GM23338 (cell line): Measurements from ENCODE around the gene CPSF7. TPM values are rescaled to one million over a fixed set of nuclear protein-coding genes. Genes with fewer than 3 reads are reported as not detected.

Source experiments
- ATAC-seq: fragments of 200-7000 bp; cut with Tn5 transposase; 3 replicates; pipeline ENCODE4 v1.9.1; 2020
- DNase-seq: peaks from one replicate; pipeline ENCODE4 v3.0.0-alpha.2; 2015; ENCODE audit warnings: low spot score
- H2AFZ ChIP-seq: fragments of 200-600 bp; sonication (generic); 2 replicates; pipeline ENCODE4 v1.8.0; 2016; ENCODE audit warnings: antibody characterized with exemption, mild to moderate bottlenecking, moderate library complexity
- H3F3A ChIP-seq: fragments of 200-600 bp; sonication (generic); replicated peaks from 2 replicates; pipeline ENCODE4 v1.8.0; 2017; ENCODE audit warnings: antibody characterized with exemption, mixed run types, low read depth
- H3K27ac ChIP-seq: fragments of 200-600 bp; sonication (generic); 2 replicates; pipeline ENCODE4 v1.6.1; 2016; ENCODE audit warnings: low read depth
- H3K27me3 ChIP-seq: fragments of 200-600 bp; sonication (generic); 2 replicates; pipeline ENCODE4 v1.8.0; 2016; ENCODE audit warnings: mild to moderate bottlenecking, mixed run types, moderate library complexity; ENCODE audit not compliant: insufficient read depth
- H3K36me3 ChIP-seq: fragments of 200-600 bp; sonication (generic); 2 replicates; pipeline ENCODE4 v1.8.0; 2016; ENCODE audit warnings: mild to moderate bottlenecking; ENCODE audit not compliant: insufficient read depth
- H3K4me1 ChIP-seq: fragments of 200-600 bp; sonication (generic); 2 replicates; pipeline ENCODE4 v1.8.0; 2016; ENCODE audit warnings: mild to moderate bottlenecking, moderate library complexity; ENCODE audit not compliant: insufficient read depth
- H3K4me2 ChIP-seq: fragments of 200-600 bp; sonication (generic); 2 replicates; pipeline ENCODE4 v1.7.1; 2017; ENCODE audit warnings: mixed run types
- H3K4me3 ChIP-seq: fragments of 200-600 bp; sonication (generic); 2 replicates; pipeline ENCODE4 v1.6.1; 2016; ENCODE audit warnings: mixed run types
- H3K79me2 ChIP-seq: fragments of 200-600 bp; sonication (generic); replicated peaks from 2 replicates; pipeline ENCODE4 v1.8.0; 2017; ENCODE audit warnings: mild to moderate bottlenecking; ENCODE audit not compliant: insufficient read depth
- H3K9me2 ChIP-seq: fragments of 200-600 bp; sonication (generic); 2 replicates; pipeline ENCODE4 v1.8.0; 2017; ENCODE audit not compliant: insufficient read depth
- H4K20me1 ChIP-seq: fragments of 200-600 bp; sonication (generic); replicated peaks from 2 replicates; pipeline ENCODE4 v1.8.0; 2017; ENCODE audit warnings: mild to moderate bottlenecking; ENCODE audit not compliant: insufficient read depth
- H3K27ac Mint-ChIP-seq: 2 replicates; pipeline ENCODE4 v1.8.0; 2020; ENCODE audit warnings: inconsistent platforms, mild to moderate bottlenecking, moderate library complexity, mixed read lengths
- H3K27me3 Mint-ChIP-seq: 3 replicates; pipeline ENCODE4 v1.8.0; 2022; ENCODE audit warnings: low read depth, mild to moderate bottlenecking, moderate library complexity, mixed read lengths, inconsistent platforms; ENCODE audit not compliant: insufficient read depth, poor library complexity
- H3K36me3 Mint-ChIP-seq: 3 replicates; pipeline ENCODE4 v1.8.0; 2021; ENCODE audit warnings: low read depth, mild to moderate bottlenecking, inconsistent platforms, moderate library complexity, mixed read lengths
- H3K4me1 Mint-ChIP-seq: 3 replicates; pipeline ENCODE4 v1.8.0; 2020; ENCODE audit warnings: mild to moderate bottlenecking, inconsistent platforms, mixed read lengths
- H3K4me3 Mint-ChIP-seq: 3 replicates; pipeline ENCODE4 v1.8.0; 2021; ENCODE audit warnings: moderate library complexity, mild to moderate bottlenecking, inconsistent platforms, mixed read lengths
- H3K9me3 Mint-ChIP-seq: 3 replicates; pipeline ENCODE4 v1.8.0; 2020; ENCODE audit warnings: moderate library complexity, mild to moderate bottlenecking, inconsistent platforms, mixed read lengths
- EZH2 ChIP-seq: fragments of 200-600 bp; sonication (generic); IDR thresholded peaks from one replicate; pipeline ENCODE4 v1.8.0; 2017; ENCODE audit warnings: antibody characterized with exemption, mild to moderate bottlenecking, low read depth; ENCODE audit not compliant: unreplicated experiment
- EZH2phosphoT487 ChIP-seq: fragments of 200-600 bp; sonication (generic); IDR thresholded peaks from one replicate; pipeline ENCODE4 v1.8.1; 2018; ENCODE audit warnings: antibody characterized with exemption; ENCODE audit not compliant: unreplicated experiment
- JUNB ChIP-seq: IDR thresholded peaks from one replicate; pipeline ENCODE4 v1.6.1; 2016; ENCODE audit warnings: antibody characterized with exemption; ENCODE audit not compliant: unreplicated experiment
- ZNF114 ChIP-seq: fragments of 250-450 bp; sonication (Bioruptor Pico); IDR thresholded peaks from 2 replicates; pipeline ENCODE4 v1.5.0; 2020; ENCODE audit warnings: mild to moderate bottlenecking, moderate library complexity
- polyA plus RNA-seq: library from polyadenylated mRNA; unstranded; fragments of >200 nt; fragmentation: Nextera tagmentation; extraction: Ambion mirVana; gene quantifications from 2 replicates; pipeline ENCODE4 v1.2.1, GENCODE V29; 2016
- small RNA-seq: library from RNA; depleted of rRNA; stranded (forward); fragments of <200 nt; gene quantifications from one replicate; pipeline ENCODE3, GENCODE V24; 2014; ENCODE audit warnings: low replicate concordance
- total RNA-seq: library from RNA; depleted of rRNA; stranded (reverse); fragments of >200 nt; shearing (Covaris generic); gene quantifications from 2 replicates; pipeline ENCODE4 v1.2.3, GENCODE V29; 2014; rRNA removed
- TF ChIP-seq, protein P1 (sequence below): IDR thresholded peaks from one replicate; pipeline ENCODE4 v1.6.1; 2018; ENCODE audit warnings: antibody characterized with exemption; ENCODE audit not compliant: unreplicated experiment

The CPSF7 gene
- total and polyA plus RNA-seq, 2 experiments from 2014 or later, result 27.4 to 60.6 TPM

DNA sequence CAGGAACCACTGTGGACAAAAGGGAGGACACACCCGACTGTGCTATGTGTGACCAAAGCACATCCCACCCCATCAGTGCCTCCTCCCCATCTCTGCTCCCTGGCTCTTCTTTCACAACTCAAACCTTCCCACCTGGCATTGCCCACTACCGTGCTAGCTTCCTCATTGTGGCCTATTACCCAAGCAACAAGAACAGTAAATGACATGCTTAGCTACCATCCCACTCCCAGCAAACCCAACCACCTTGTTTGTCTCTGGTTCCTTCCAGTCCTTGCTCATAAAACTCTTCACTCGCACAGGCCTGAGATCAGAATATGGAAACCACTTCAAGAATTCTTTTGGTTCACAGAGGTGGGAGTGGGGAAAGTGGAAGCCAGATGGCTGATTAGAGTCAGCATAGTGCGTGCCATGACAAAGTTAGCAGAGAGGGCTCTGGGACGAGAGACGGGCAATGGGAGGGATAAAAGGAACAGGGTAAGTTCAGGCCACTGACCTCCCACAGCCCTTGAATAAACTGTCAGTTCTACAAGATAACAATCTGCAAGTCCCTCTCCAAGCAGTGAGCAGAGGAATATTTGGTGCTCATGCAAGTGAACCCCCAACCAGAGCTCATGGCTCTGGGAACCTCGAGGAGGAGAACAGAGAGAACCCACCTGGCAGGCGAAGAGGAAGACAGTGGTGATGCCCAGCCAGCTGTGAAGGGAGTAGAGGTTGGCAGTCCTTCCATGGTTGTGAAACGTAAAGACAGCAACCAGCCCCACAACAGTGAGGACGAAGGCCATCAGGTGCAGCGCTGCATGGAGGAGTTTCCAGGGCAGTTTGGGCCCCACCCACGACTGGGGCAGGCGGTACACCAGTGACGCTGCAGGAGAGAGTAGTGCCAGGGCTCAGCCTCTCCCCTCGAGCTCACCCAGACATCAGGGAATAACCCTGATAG lies 76.4 kb downstream of the CPSF7 start:
- H4K20me1 ChIP-seq, result no peaks in the 10 kb centered on the region
- no peak overlapping the region for H3K4me2 ChIP-seq
- H3F3A ChIP-seq, result no peaks in the 10 kb centered on the region
- no peaks in the 10 kb centered on the region for H3K36me3 ChIP-seq
- Mint-ChIP-seq H3K9me3 (no peaks in the 10 kb centered on the region), H3K4me1 (no peaks in the 10 kb centered on the region), H3K27ac (peak overlapping the region; percentile 59; the same call in 1 of the 2 replicates), H3K36me3 (peaks cover 17% of the 10 kb centered on the region), H3K27me3 (peaks cover 2% of the 10 kb centered on the region), H3K4me3 (no peak overlapping the region)
- no peak overlapping the region for H3K27ac ChIP-seq
- no peak overlapping the region for H3K4me3 ChIP-seq
- TF ChIP-seq JUNB (no peak), ZNF114 (CRISPR knock-in tag) (no peak), EZH2 (no peak), EZH2phosphoT487 (no peak)
- TF ChIP-seq, protein P1, sequence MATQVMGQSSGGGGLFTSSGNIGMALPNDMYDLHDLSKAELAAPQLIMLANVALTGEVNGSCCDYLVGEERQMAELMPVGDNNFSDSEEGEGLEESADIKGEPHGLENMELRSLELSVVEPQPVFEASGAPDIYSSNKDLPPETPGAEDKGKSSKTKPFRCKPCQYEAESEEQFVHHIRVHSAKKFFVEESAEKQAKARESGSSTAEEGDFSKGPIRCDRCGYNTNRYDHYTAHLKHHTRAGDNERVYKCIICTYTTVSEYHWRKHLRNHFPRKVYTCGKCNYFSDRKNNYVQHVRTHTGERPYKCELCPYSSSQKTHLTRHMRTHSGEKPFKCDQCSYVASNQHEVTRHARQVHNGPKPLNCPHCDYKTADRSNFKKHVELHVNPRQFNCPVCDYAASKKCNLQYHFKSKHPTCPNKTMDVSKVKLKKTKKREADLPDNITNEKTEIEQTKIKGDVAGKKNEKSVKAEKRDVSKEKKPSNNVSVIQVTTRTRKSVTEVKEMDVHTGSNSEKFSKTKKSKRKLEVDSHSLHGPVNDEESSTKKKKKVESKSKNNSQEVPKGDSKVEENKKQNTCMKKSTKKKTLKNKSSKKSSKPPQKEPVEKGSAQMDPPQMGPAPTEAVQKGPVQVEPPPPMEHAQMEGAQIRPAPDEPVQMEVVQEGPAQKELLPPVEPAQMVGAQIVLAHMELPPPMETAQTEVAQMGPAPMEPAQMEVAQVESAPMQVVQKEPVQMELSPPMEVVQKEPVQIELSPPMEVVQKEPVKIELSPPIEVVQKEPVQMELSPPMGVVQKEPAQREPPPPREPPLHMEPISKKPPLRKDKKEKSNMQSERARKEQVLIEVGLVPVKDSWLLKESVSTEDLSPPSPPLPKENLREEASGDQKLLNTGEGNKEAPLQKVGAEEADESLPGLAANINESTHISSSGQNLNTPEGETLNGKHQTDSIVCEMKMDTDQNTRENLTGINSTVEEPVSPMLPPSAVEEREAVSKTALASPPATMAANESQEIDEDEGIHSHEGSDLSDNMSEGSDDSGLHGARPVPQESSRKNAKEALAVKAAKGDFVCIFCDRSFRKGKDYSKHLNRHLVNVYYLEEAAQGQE, result no peak
- no peaks in the 10 kb centered on the region for H3K27me3 ChIP-seq
- no peak overlapping the region for H2AFZ ChIP-seq
- no peaks in the 10 kb centered on the region for H3K4me1 ChIP-seq
- H3K9me2 ChIP-seq, result no peaks in the 10 kb centered on the region
- ATAC-seq (no peak), DNase-seq (no peak)
- H3K79me2 ChIP-seq, result no peaks in the 10 kb centered on the region

Small RNAs within 50 kb of the gene (small RNA-seq; reads per million reads assigned to genes)
- not detected for gene RN7SL23P

Other genes with a start within 250 kb of the CPSF7 start
- not detected in 2 replicates for gene PGA3, start 226.5 kb downstream of the CPSF7 start, total RNA-seq
- gene PGA3, start 226.5 kb downstream of the CPSF7 start, polyA plus RNA-seq, result 0.37 TPM in 1 of 2 replicates, not detected in the other
- 3.7 TPM in 1 of 2 replicates, not detected in the other for gene PGA4, start 207.6 kb downstream of the CPSF7 start, total RNA-seq
- gene PGA4, start 207.6 kb downstream of the CPSF7 start, polyA plus RNA-seq, result 0.19 and 0.81 TPM in 2 replicates
- 0.12 and 0.52 TPM in 2 replicates for gene PGA5, start 188.8 kb downstream of the CPSF7 start, total RNA-seq
- 0.45 and 1.0 TPM in 2 replicates for gene PGA5, start 188.8 kb downstream of the CPSF7 start, polyA plus RNA-seq
- gene VWCE, start 134.7 kb downstream of the CPSF7 start, total RNA-seq, result 13.1 and 16.9 TPM in 2 replicates
- gene VWCE, start 134.7 kb downstream of the CPSF7 start, polyA plus RNA-seq, result 9.7 and 9.9 TPM in 2 replicates
- gene DDB1, start 96.9 kb downstream of the CPSF7 start, total RNA-seq, result 282 and 292 TPM in 2 replicates
- gene DDB1, start 96.9 kb downstream of the CPSF7 start, polyA plus RNA-seq, result 102 and 109 TPM in 2 replicates
- 27.0 and 46.9 TPM in 2 replicates for gene TKFC, start 96.7 kb downstream of the CPSF7 start, total RNA-seq
- gene TKFC, start 96.7 kb downstream of the CPSF7 start, polyA plus RNA-seq, result 21.1 and 21.7 TPM in 2 replicates
- 20.9 and 30.8 TPM in 2 replicates for gene CYB561A3, start 68.1 kb downstream of the CPSF7 start, total RNA-seq
- gene CYB561A3, start 68.1 kb downstream of the CPSF7 start, polyA plus RNA-seq, result 7.8 and 9.8 TPM in 2 replicates
- gene TMEM138, start 67.6 kb downstream of the CPSF7 start, total RNA-seq, result 26.9 and 30.2 TPM in 2 replicates
- gene TMEM138, start 67.6 kb downstream of the CPSF7 start, polyA plus RNA-seq, result 32.1 and 37.0 TPM in 2 replicates
- 23.4 and 28.8 TPM in 2 replicates for gene TMEM216, start 37.4 kb downstream of the CPSF7 start, total RNA-seq
- gene TMEM216, start 37.4 kb downstream of the CPSF7 start, polyA plus RNA-seq, result 23.5 and 26.1 TPM in 2 replicates
- gene SDHAF2, start 149 bp upstream of the CPSF7 start, total RNA-seq, result 37.6 and 57.0 TPM in 2 replicates
- gene SDHAF2, start 149 bp upstream of the CPSF7 start, polyA plus RNA-seq, result 53.8 and 55.0 TPM in 2 replicates
- 0.08 and 1.6 TPM in 2 replicates for gene LRRC10B, start 78.8 kb upstream of the CPSF7 start, total RNA-seq
- gene LRRC10B, start 78.8 kb upstream of the CPSF7 start, polyA plus RNA-seq, result 0.35 and 0.47 TPM in 2 replicates
- 7.0 and 10.3 TPM in 2 replicates for gene SYT7, start 151.1 kb upstream of the CPSF7 start, total RNA-seq
- gene SYT7, start 151.1 kb upstream of the CPSF7 start, polyA plus RNA-seq, result 1.6 and 1.8 TPM in 2 replicates